GM21515 (cell line): ENCODE measurements around the gene RLN3.

Source experiments
- ATAC-seq: cut with Tn5 transposase; IDR thresholded peaks from one replicate; pipeline ENCODE4 v1.9.1; 2021; ENCODE audit not compliant: unreplicated experiment

The RLN3 gene, protein sequence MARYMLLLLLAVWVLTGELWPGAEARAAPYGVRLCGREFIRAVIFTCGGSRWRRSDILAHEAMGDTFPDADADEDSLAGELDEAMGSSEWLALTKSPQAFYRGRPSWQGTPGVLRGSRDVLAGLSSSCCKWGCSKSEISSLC

DNA sequence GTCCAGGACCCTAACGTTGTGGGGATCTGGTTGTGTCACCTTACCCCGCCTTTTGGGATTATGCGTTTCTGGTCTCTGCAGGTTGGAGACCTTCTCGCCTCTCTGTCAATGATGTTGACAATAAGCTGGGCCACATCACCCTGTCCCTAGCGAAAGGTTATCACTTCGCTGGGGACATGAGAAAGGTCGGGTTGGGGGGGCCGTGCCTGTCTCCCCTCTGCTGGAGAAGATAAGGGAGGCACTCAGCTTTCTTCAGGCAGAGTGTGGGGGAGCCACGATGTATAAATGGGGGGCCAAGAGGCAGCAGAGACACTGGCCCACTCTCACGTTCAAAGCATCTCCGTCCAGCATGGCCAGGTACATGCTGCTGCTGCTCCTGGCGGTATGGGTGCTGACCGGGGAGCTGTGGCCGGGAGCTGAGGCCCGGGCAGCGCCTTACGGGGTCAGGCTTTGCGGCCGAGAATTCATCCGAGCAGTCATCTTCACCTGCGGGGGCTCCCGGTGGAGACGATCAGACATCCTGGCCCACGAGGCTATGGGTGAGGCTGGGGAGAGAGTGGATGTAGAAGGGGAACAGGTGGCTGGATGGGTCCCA, at the start of gene RLN3:
Gene RLN3 (plus strand): TSS at position 293 of the 595 bp plus-strand sequence. CDS start 57 bp downstream, at position 350.
- no peak for ATAC-seq

- ATAC-seq, result no peak
Observed at GRCh38 chr19:13978351-13979243, 49.4 kb upstream of the RLN3 start.

DNA sequence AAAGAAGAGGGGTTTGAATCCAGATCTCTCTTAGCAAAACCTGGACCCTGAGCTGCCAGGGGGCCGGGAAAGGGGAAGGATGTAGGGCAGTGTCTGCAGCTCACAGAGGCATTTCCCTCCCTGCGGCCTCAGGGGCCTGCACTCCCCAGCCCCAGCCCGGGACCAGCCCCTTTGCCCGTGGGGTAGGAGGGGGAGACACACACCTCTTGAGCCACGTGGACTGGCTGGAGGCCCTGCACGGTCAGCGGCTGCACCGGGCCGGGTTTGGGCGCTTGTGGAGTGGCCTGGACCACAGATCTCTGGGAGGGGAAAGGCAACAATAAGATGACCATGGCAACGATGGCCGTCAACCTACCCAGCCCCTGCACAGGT, 48.7 kb upstream of the RLN3 start:
- no peak for ATAC-seq

- no peak for ATAC-seq
Observed at GRCh38 chr19:13979686-13980085, 48.3 kb upstream of the RLN3 start.

DNA sequence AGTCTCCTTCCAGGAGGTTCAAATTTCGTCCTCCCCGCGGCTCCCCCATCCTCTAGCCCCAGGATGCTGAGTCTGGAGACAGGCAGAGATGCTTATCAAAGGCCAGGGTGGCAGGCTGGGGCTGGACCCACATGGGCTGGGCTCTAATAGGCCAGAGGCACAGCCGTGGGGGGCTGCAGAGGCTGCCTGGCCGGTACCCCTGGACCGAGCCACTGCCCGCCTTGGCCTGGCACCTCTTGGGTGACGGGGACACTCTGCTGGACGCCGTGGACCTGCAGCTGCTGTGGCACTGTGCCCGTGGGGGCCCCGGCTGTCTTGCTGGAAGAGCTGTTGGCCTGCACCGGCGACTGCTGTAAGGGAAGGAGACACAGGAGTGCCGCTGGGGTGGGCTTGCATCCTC, 47.6 kb upstream of the RLN3 start:
- ATAC-seq, result no peak

GRCh38 chr19:13981021-13981420, 46.9 kb upstream of the RLN3 start:
- no peak for ATAC-seq

- ATAC-seq, result no peak
Observed at GRCh38 chr19:13981467-13981866, 46.5 kb upstream of the RLN3 start.

DNA sequence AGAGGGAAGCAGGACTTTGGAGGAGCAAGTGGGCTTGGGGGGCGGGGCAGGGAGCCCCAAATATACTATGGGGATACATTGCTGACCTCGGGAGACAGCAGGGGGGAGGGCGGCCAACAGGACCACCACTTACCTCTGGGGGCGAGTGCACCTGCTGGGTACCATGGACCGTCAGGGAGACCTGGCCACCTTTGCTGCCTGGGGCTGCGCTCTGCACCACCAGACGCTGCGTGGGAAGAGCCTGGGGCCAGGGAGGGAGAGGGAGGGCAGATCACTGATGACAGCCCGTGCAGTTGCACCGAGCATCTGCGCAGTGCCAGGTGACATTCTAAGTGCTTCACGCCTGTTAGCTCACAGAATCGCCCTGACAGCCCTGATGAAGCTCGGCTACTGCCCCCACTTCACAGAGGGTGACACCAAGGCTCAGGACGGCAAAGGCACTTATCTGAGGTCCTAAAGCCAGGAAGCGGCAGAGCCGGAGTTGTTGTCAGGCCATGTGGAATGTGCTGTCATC, 45.9 kb upstream of the RLN3 start:
- ATAC-seq, result no peak

DNA sequence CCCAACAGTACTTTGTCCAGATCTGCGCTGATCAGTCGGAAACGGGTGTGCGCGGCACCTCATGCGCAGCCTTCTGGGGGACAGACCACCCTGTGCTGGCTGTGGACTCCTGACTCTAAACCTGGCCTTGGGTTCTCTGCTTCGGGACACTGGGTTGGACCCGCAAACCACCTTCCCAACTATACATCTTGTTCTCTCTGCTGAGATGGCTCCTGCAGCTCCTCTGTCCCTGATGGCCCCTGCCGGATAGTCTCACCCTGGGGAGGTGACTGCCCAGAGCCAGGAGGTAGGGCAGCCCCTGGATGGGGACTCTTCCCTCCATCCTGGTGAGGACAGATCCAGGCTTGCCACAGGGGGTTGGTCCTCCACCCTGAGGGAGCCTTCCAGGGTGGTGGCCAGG, 45.2 kb upstream of the RLN3 start:
- no peak for ATAC-seq

GRCh38 chr19:13983213-13983889, 44.6 kb upstream of the RLN3 start:
- no peak for ATAC-seq

DNA sequence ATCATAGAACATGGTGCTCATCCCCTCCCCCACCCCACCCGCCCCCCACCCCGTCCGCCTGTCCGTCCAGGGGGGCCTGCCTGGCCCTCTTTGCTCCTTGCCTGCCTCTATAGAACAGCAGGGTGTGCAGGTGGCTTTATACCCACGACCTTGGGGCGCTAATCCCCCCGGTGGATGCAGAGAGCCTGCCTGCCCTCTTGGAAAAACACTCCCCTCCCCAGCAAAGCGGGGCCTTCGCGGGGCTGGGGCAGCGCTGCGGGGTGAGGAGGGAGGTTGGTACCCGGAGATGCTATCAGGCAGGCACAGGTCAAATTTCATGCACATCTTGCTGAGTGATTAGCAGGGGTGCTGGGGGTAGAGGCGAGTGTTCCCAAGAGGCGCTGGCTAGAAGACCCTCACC, 43.8 kb upstream of the RLN3 start:
- ATAC-seq, result no peak

- ATAC-seq, result no peak
Observed at GRCh38 chr19:13984875-13985741, 42.8 kb upstream of the RLN3 start.

DNA sequence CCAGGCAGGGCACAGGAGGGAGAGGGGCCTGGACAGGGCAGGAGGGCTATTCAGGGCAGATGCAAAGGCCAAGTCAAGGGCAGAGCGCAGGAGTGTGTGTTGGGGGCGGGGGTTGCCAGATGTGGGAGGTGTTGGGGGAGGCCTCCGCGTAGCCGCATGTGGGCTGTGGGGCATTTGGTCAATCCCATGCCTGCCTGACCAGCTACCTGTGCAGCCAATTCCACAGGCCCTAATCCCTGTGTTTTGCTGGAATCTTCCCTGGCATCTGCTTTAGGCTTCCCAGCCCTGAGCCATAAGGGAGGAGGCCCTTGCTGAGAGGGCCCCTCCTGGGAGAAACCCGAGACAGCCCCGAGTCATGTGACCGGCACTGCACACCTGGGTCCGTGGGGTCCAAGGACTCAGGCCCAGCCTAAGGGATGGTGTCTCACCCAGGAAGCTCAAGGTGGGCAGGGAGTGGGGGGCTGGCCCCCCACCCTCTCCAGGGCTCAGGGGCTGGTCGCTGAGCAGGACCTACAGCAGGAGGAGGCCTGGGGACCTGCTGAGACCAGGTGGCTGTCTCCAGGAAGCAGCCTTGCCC, 42.1 kb upstream of the RLN3 start:
- ATAC-seq, result peak; percentile 8

DNA sequence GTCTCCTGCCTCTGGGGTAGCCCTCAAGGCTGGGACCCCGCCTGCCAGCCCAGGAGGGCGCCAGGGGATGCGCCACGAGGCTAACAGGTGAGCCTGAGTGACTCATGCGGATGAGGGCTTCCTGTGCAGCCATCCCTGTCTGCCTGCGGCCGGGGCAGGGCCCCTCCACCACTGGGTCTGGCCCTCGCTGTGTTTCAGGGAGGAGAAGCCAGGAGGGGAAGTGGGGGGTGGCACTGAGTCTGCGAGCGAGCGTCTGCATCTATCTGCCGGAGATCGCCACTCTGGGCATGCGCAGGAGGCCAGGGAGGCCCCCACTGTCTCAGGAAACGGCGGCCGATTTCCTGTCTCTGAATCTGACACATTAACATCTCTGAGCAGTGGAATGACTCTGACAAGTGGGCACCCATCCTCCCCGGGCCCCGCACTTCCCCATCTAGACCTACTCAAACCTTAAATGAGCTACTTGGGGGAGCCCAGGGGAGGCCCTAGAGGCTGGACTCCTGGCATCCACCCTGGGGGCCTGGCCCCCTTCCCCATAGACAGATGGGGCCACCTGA, 41.5 kb upstream of the RLN3 start:
- ATAC-seq, result peak; percentile 72

DNA sequence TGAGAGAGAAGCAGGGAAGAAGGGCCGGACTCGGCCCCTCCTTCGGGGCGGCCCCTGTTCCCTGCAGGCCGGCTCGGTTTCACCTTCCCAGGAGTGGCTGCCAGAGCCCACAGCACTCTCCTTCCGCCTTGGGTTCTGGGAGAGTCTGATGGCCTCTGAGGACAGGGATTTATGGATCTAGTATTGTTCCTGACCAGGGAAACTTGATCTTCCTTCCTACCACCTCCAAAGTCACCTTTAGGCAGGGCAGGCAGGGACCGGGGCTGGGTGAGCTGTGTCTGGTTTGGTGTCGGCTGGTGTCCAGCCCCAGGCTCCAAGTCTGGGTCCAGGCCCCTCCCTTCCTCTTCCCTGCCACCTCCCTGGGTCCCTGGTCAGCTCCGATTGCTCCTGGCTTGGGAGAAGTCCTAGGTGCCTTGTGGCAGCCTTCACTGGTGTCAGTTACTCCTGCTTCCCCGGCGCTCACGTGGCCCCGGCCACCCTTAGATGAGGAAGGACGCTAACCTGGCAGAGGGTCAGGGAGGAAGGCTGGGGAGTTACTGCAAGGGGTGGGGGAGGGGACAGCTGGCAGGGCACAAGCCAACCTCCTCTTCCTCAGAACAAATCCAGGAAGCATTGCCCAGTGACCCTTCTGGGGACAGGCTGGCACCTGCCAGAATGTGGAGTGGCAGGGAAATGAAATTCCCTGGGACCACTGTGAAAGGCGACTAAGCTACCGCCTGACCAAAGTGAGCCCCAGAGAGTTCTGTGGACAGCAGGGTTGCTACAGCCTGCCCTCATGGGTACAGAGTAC, 40.7 kb upstream of the RLN3 start:
- ATAC-seq, result no peak

DNA sequence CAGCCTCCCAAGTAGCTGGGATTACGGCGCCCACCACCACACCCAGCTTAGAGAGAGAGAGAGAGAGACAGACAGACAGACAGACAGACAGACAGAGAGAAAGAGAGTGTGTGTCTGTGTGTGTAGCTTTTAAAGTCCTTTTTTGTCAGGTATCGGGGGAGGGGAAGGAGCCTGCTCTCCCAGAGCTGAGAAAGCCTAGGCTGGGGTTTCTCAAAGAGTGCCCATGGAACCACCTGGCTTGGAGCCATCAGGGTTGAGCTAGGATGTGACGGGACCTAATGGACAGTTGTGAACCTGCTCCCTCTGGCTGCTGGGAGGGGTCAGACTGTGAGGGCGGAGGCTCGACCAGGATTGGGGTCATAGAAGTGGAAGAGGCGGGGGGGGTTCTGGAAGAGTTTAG, 38.5 kb upstream of the RLN3 start:
- ATAC-seq, result no peak

- no peak for ATAC-seq
Observed at GRCh38 chr19:13990085-13990484, 37.9 kb upstream of the RLN3 start.

- no peak for ATAC-seq
Observed at GRCh38 chr19:13992025-13992424, 35.9 kb upstream of the RLN3 start.
